Keratinocyte (primary cell): ENCODE results near the gene AARS2.

Source experiments
- EZH2 ChIP-seq: IDR thresholded peaks from one replicate; pipeline ENCODE4 v1.6.1; 2012; ENCODE audit warnings: inconsistent platforms, mild to moderate bottlenecking, low read length, moderate library complexity
- TF ChIP-seq, protein P1 (sequence below), 3 experiments: IDR thresholded peaks in 1 of 3; conservative IDR thresholded peaks in 1 of 3; optimal IDR thresholded peaks in 1 of 3; 2 replicates in 2 of 3; 3 replicates in 1 of 3; pipeline versions ENCODE3 to v1.5.1; 2011; ENCODE audit warnings: low read length in 3 of 3, mild to moderate bottlenecking in 3 of 3, moderate library complexity in 2 of 3, control low read depth in 1 of 3, inconsistent platforms in 1 of 3; ENCODE audit not compliant: insufficient read depth in 2 of 3; ENCODE audit errors: extremely low read depth in 1 of 3

DNA sequence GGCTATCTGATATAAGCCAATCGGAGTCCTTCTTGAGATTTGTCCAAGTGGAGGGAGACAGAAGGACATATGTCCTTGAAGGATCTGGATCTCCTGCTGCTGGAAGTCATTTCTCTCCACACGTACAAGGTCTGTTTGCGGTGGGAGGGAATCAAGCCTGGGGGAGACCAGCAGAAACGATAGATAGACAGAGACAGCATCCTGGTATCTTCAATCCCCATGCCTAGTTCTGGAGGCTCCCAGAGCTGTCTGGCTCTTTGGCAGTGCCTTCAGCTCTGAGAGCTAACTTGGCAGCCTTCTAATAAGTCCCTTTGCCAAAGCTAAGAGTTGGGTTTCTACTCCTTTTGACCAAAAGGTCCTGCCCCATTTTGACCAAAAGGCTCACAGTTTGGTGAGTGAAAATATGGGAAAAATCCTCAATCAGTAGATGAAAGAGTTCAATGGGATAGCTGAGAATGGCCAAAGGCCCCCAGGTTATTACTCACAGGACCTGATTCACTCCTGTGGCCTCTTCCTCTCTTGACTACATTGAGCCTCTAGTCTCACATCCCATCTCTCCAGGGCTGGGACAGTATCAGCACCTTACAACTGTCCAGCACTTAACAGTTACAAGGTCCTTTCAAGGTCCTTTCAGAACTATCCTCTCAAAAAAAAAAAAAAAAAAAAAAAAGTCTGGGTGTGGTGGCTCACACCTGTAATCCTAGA is 20.3 kb downstream of the AARS2 start:
- TF ChIP-seq, protein P1, sequence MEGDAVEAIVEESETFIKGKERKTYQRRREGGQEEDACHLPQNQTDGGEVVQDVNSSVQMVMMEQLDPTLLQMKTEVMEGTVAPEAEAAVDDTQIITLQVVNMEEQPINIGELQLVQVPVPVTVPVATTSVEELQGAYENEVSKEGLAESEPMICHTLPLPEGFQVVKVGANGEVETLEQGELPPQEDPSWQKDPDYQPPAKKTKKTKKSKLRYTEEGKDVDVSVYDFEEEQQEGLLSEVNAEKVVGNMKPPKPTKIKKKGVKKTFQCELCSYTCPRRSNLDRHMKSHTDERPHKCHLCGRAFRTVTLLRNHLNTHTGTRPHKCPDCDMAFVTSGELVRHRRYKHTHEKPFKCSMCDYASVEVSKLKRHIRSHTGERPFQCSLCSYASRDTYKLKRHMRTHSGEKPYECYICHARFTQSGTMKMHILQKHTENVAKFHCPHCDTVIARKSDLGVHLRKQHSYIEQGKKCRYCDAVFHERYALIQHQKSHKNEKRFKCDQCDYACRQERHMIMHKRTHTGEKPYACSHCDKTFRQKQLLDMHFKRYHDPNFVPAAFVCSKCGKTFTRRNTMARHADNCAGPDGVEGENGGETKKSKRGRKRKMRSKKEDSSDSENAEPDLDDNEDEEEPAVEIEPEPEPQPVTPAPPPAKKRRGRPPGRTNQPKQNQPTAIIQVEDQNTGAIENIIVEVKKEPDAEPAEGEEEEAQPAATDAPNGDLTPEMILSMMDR (optimal IDR thresholded peaks at IDR 0.05 in 1 of 3, IDR thresholded peaks at IDR 0.05 in 1 of 3, conservative IDR thresholded peaks at IDR 0.05 in 1 of 3; ENCODE audit: extremely low read depth in 1 of 3, insufficient read depth in 2 of 3, low read length in 3 of 3) = no peak
- TF ChIP-seq EZH2 = no peak
